K562 (cell line): ENCODE results near the gene INCA1. TPM values are rescaled to one million over a fixed set of nuclear protein-coding genes. Genes with fewer than 3 reads are reported as not detected.

ENCODE experiments used
- ARID2 ChIP-seq: fragments of 450-650 bp; IDR thresholded peaks from 2 replicates; pipeline ENCODE4 v1.6.1; 2017; ENCODE audit warnings: antibody characterized with exemption, mild to moderate bottlenecking
- CBX1 ChIP-seq: sonication (generic); IDR thresholded peaks from 2 replicates; pipeline ENCODE4 v1.6.1; 2016; ENCODE audit warnings: antibody characterized with exemption, low read depth, mild to moderate bottlenecking
- CCAR2 ChIP-seq: fragments of 200-400 bp; formaldehyde crosslinking; IDR thresholded peaks from 2 replicates; pipeline ENCODE4 v1.6.1; 2017; ENCODE audit warnings: mild to moderate bottlenecking, low read depth, low read length
- CHD4 ChIP-seq: fragments of 200-600 bp; sonication (generic); IDR thresholded peaks from 3 replicates; pipeline ENCODE4 v1.6.1; 2012; ENCODE audit warnings: low read depth, mild to moderate bottlenecking, mixed read lengths, low read length, inconsistent platforms; ENCODE audit not compliant: insufficient read depth, insufficient replicate concordance, poor library complexity, severe bottlenecking
- HMG20A ChIP-seq: fragments of 450-650 bp; formaldehyde crosslinking; conservative IDR thresholded peaks from 2 replicates; pipeline ENCODE4 v1.4.0; 2020; ENCODE audit warnings: mild to moderate bottlenecking, mixed read lengths
- HNRNPK ChIP-seq: fragments of 200-400 bp; formaldehyde crosslinking; IDR thresholded peaks from one replicate; pipeline ENCODE4 v1.6.1; 2018; ENCODE audit warnings: mild to moderate bottlenecking, low read depth, low read length; ENCODE audit not compliant: poor library complexity, severe bottlenecking
- HSF4 ChIP-seq: fragments of 250-450 bp; sonication (Bioruptor Pico); IDR thresholded peaks from 2 replicates; pipeline ENCODE4 v2.1.2; 2022; ENCODE audit warnings: mild to moderate bottlenecking, moderate library complexity, borderline replicate concordance
- JUND ChIP-seq, 2 experiments: IDR thresholded peaks; 2 replicates in 1 of 2; 3 replicates in 1 of 2; pipeline ENCODE4 v1.6.1; 2011; ENCODE audit warnings: borderline replicate concordance in 2 of 2, low read depth in 2 of 2, low read length in 2 of 2, improper control_type of control experiment in 1 of 2, missing biosample characterization in 1 of 2, missing genetic modification characterization in 1 of 2, missing genetic modification reagents in 1 of 2
- KAT8 ChIP-seq: fragments of 450-650 bp; IDR thresholded peaks from 2 replicates; pipeline ENCODE4 v1.6.1; 2016; ENCODE audit warnings: low read depth, mild to moderate bottlenecking
- NONO ChIP-seq, 2 experiments: fragments of 200-400 bp in 1 of 2; fragments of 450-650 bp in 1 of 2; formaldehyde crosslinking in 1 of 2; IDR thresholded peaks; 2 replicates each; pipeline ENCODE4 v1.6.1; 2017; ENCODE audit warnings: low read depth in 2 of 2, mild to moderate bottlenecking in 2 of 2, moderate library complexity in 2 of 2, low read length in 1 of 2
- PHB ChIP-seq: fragments of 250-450 bp; sonication (Bioruptor Pico); IDR thresholded peaks from 2 replicates; pipeline ENCODE4 v1.5.0; 2021
- POLR2AphosphoS2 ChIP-seq: IDR thresholded peaks from 2 replicates; pipeline ENCODE4 v1.6.1; 2012; ENCODE audit warnings: low read length, improper control_type of control experiment
- SIN3B ChIP-seq: fragments of 450-650 bp; IDR thresholded peaks from 2 replicates; pipeline ENCODE4 v1.6.1; 2017; ENCODE audit warnings: low read depth, mild to moderate bottlenecking, moderate library complexity
- SPI1 ChIP-seq: IDR thresholded peaks from 2 replicates; pipeline ENCODE4 v1.6.1; 2011; ENCODE audit warnings: low read depth, low read length, control low read depth, borderline replicate concordance
- TCF3 ChIP-seq: sonication (generic); formaldehyde crosslinking; IDR thresholded peaks from 2 replicates; pipeline ENCODE4 v1.4.0; 2020; ENCODE audit warnings: mild to moderate bottlenecking, missing genetic modification reagents
- ZNF23 ChIP-seq: fragments of 250-450 bp; sonication (Bioruptor Pico); IDR thresholded peaks from 2 replicates; pipeline ENCODE4 v1.4.0; 2020; ENCODE audit warnings: mild to moderate bottlenecking
- ZNF274 ChIP-seq: IDR thresholded peaks from 2 replicates; pipeline ENCODE4 v1.6.1; 2011; ENCODE audit warnings: low read depth, mild to moderate bottlenecking, low read length, moderate library complexity, borderline replicate concordance
- ZNF407 ChIP-seq: fragments of 450-650 bp; IDR thresholded peaks from 2 replicates; pipeline ENCODE4 v1.6.1; 2016; ENCODE audit warnings: low read depth
- polyA plus RNA-seq, 8 experiments: library from polyadenylated mRNA; depleted of rRNA in 4 of 8; stranded (reverse) in 5 of 8; unstranded in 3 of 8; fragments of >200 nt; fragmentation: Nextera tagmentation in 2 of 8; fragmentation: Illumina TruSeq in 1 of 8; extraction: Ambion mirVana in 2 of 8; extraction: Trizol in 1 of 8; gene quantifications; 2 replicates each; pipeline versions ENCODE4 v1.2.1 to v1.2.3, GENCODE V29; 2011 to 2014; ENCODE audit warnings: inconsistent platforms in 1 of 8, missing spikeins in 1 of 8
- total RNA-seq, 7 experiments: library from RNA; depleted of rRNA in 6 of 7; stranded (reverse); fragments of >200 nt in 6 of 7; fragmentation: Illumina TruSeq in 2 of 7; extraction: Trizol in 2 of 7; gene quantifications; 2 replicates each; pipeline versions ENCODE4 v1.2.1 to v1.2.3, GENCODE V29; 2011 to 2021; ENCODE audit warnings: low replicate concordance in 1 of 7
- TF ChIP-seq, protein P1 (sequence below): fragments of 450-650 bp; formaldehyde crosslinking; IDR thresholded peaks from 2 replicates; pipeline ENCODE4 v1.4.0; 2020; ENCODE audit warnings: mild to moderate bottlenecking, moderate library complexity

The INCA1 gene
- total and polyA plus RNA-seq, 9 of the 15 experiments (the other 6 are each of a cell fraction or from before 2014, with no cell fraction given) = 0.08 to 0.50 (median 0.13) TPM; not detected in 4

DNA sequence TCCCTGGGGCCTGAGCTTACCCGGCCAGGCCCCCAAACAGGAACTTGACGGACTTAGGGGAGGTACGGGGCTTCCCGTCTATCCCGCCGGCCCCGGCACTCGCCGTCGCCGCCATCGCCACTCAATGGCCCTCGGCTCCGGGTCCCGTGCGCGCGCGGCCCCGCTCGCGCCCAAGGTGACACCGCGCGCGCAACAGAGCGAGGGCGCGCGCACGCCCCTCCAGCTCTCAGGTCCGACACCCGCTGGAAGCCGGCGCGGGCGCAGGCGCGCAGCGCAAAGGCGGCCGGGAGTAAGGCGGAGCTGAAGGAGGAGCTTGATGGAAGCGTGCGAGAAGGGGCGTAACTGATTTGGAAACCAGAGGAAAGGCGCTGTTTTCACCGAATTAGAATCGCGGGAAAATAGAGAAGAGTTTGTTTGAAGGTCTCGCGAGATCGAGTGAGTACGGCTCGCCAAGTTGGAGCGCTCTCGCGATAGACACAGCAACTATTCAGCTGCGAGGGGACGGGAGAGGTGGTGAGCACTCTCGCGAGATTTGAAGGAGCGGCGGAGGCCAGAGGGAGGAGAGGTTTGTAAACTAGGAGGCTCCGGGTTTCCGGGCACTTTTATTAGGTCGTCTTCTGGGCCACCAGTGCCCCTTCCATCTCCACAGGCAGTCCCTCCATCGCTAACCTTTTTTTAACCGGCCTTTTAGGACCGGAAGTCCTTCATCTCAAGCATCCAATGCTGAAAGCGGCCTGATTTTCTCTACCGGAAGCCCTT lies 57.3 kb downstream of the INCA1 start, which contains the start of the genes RNF167 and SLC25A11 (continued):
- TF ChIP-seq KAT8 (no peak), SPI1 (no peak), JUND (IDR thresholded peaks at IDR 0.05; ENCODE audit: borderline replicate concordance, low read depth, low read length) (peak; percentile 34; the same call in 1 of the 2 replicates), JUND (tag; IDR thresholded peaks at IDR 0.05; ENCODE audit: borderline replicate concordance, low read depth, low read length) (no peak), HMG20A (no peak), CHD4 (no peak), ZNF407 (no peak), POLR2AphosphoS2 (no peak), ZNF23 (CRISPR knock-in tag) (no peak), PHB (CRISPR knock-in tag) (no peak), CCAR2 (no peak), HSF4 (CRISPR knock-in tag) (no peak), TCF3 (no peak), CBX1 (no peak), NONO (IDR thresholded peaks at IDR 0.05; ENCODE audit: low read depth in 2 of 2, low read length in 1 of 2) (peak in 1 of 2 experiments; percentile 51; a peak in 1 of 4 replicates), SIN3B (peak; percentile 60; the same call in 1 of the 2 replicates), ARID2 (no peak), ZNF274 (no peak), HNRNPK (no peak)
- TF ChIP-seq, protein P1, sequence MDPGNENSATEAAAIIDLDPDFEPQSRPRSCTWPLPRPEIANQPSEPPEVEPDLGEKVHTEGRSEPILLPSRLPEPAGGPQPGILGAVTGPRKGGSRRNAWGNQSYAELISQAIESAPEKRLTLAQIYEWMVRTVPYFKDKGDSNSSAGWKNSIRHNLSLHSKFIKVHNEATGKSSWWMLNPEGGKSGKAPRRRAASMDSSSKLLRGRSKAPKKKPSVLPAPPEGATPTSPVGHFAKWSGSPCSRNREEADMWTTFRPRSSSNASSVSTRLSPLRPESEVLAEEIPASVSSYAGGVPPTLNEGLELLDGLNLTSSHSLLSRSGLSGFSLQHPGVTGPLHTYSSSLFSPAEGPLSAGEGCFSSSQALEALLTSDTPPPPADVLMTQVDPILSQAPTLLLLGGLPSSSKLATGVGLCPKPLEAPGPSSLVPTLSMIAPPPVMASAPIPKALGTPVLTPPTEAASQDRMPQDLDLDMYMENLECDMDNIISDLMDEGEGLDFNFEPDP (CRISPR knock-in tag) = no peak
